ENCODE measurements around the gene APOA5. TPM values are rescaled to one million over a fixed set of nuclear protein-coding genes. Genes with fewer than 3 reads are reported as not detected.

APOA5 gene
- total RNA-seq, 1 experiment from 2014 or later = not detected

Other genes starting within 250 kb of the APOA5 start
- gene BUD13, start 18.9 kb downstream of the APOA5 start, total RNA-seq (2014; rRNA removed; shearing (Covaris generic)) = 11.7 and 14.3 TPM in 2 replicates
- gene ZPR1, start 3.9 kb downstream of the APOA5 start, total RNA-seq (2014; rRNA removed; shearing (Covaris generic)) = 70.7 and 71.9 TPM in 2 replicates
- not detected in 2 replicates for gene APOA4, start 31.4 kb upstream of the APOA5 start, total RNA-seq (2014; rRNA removed; shearing (Covaris generic))
- not detected in 2 replicates for gene APOC3, start 38.0 kb upstream of the APOA5 start, total RNA-seq (2014; rRNA removed; shearing (Covaris generic))
- not detected in 2 replicates for gene APOA1, start 45.7 kb upstream of the APOA5 start, total RNA-seq (2014; rRNA removed; shearing (Covaris generic))